ENCODE data around the gene VIPR1.
A peak's percentile ranks its signal among the peaks of the same experiment; 100 is the strongest.

VIPR1 gene

GRCh38 chr3:42518800-42519567, 16.5 kb downstream of the VIPR1 start:
- H3K27ac ChIP-seq (ENCODE audit: low read depth, low read length, poor library complexity, severe bottlenecking) = no peak overlapping the region
- H3F3A ChIP-seq (ENCODE audit: insufficient read depth, low read length) = no peaks in the 10 kb centered on the region
- no peaks in the 10 kb centered on the region for H4K20me1 ChIP-seq (ENCODE audit: insufficient read depth, low read length)
- no peaks in the 10 kb centered on the region for H3K36me3 ChIP-seq (ENCODE audit: insufficient read depth, low read length)
- no peak overlapping the region for H3K4me2 ChIP-seq (ENCODE audit: low read length)
- no peak overlapping the region for H3K4me3 ChIP-seq (ENCODE audit: low read depth, low read length, poor library complexity, severe bottlenecking)
- H3K4me1 ChIP-seq (ENCODE audit: insufficient read depth, low read length, severe bottlenecking) = no peaks in the 10 kb centered on the region
- H3K9me3 ChIP-seq (ENCODE audit: low read length) = no peaks in the 10 kb centered on the region
- H3K9ac ChIP-seq (ENCODE audit: low read length) = no peak overlapping the region
- no peaks in the 10 kb centered on the region for H3K9me2 ChIP-seq (ENCODE audit: low read depth, low read length)
- H3K79me2 ChIP-seq (ENCODE audit: insufficient read depth, low read length) = no peaks in the 10 kb centered on the region
- no peak overlapping the region for H2AFZ ChIP-seq (ENCODE audit: low read length)
- TF ChIP-seq CTCF (IDR thresholded peaks at IDR 0.05; ENCODE audit: low read length) (peak; percentile 62), EZH2 (IDR thresholded peaks at IDR 0.05; ENCODE audit: borderline replicate concordance, low read length) (no peak)
- no peaks in the 10 kb centered on the region for H3K27me3 ChIP-seq (ENCODE audit: insufficient read depth, low read length)

- Histone ChIP-seq H4K20me1 (ENCODE audit: insufficient read depth, low read length) (no peaks in the 10 kb centered on the region), H3K36me3 (ENCODE audit: insufficient read depth, low read length) (no peaks in the 10 kb centered on the region), H3K4me3 (ENCODE audit: low read depth, low read length, poor library complexity, severe bottlenecking) (no peak overlapping the region), H3F3A (ENCODE audit: insufficient read depth, low read length) (no peaks in the 10 kb centered on the region), H3K79me2 (ENCODE audit: insufficient read depth, low read length) (no peaks in the 10 kb centered on the region), H3K4me1 (ENCODE audit: insufficient read depth, low read length, severe bottlenecking) (no peaks in the 10 kb centered on the region), H2AFZ (ENCODE audit: low read length) (no peak overlapping the region), H3K27me3 (ENCODE audit: insufficient read depth, low read length) (no peaks in the 10 kb centered on the region), H3K9me3 (ENCODE audit: low read length) (no peaks in the 10 kb centered on the region), H3K9ac (ENCODE audit: low read length) (no peak overlapping the region), H3K9me2 (ENCODE audit: low read depth, low read length) (no peaks in the 10 kb centered on the region), H3K4me2 (ENCODE audit: low read length) (no peak overlapping the region), H3K27ac (ENCODE audit: low read depth, low read length, poor library complexity, severe bottlenecking) (no peak overlapping the region)
- no peak for TF ChIP-seq EZH2 (IDR thresholded peaks at IDR 0.05; ENCODE audit: borderline replicate concordance, low read length)
- no peak for TF ChIP-seq CTCF (IDR thresholded peaks at IDR 0.05; ENCODE audit: low read length)
These were observed 17.1 kb downstream of the VIPR1 start for GRCh38 chr3:42519568-42519962.

- Histone ChIP-seq H3K27me3 (ENCODE audit: insufficient read depth, low read length) (no peaks in the 10 kb centered on the region), H3K79me2 (ENCODE audit: insufficient read depth, low read length) (no peaks in the 10 kb centered on the region), H3K9ac (ENCODE audit: low read length) (no peak overlapping the region), H3K4me3 (ENCODE audit: low read depth, low read length, poor library complexity, severe bottlenecking) (no peak overlapping the region), H3K9me3 (ENCODE audit: low read length) (no peaks in the 10 kb centered on the region), H2AFZ (ENCODE audit: low read length) (no peak overlapping the region), H3K4me2 (ENCODE audit: low read length) (no peak overlapping the region), H3K27ac (ENCODE audit: low read depth, low read length, poor library complexity, severe bottlenecking) (no peak overlapping the region), H4K20me1 (ENCODE audit: insufficient read depth, low read length) (no peaks in the 10 kb centered on the region), H3K36me3 (ENCODE audit: insufficient read depth, low read length) (no peaks in the 10 kb centered on the region), H3F3A (ENCODE audit: insufficient read depth, low read length) (no peaks in the 10 kb centered on the region), H3K4me1 (ENCODE audit: insufficient read depth, low read length, severe bottlenecking) (no peaks in the 10 kb centered on the region), H3K9me2 (ENCODE audit: low read depth, low read length) (no peaks in the 10 kb centered on the region)
- no peak for TF ChIP-seq EZH2 (IDR thresholded peaks at IDR 0.05; ENCODE audit: borderline replicate concordance, low read length)
- TF ChIP-seq CTCF (IDR thresholded peaks at IDR 0.05; ENCODE audit: low read length) = no peak
These were observed 17.9 kb downstream of the VIPR1 start for GRCh38 chr3:42520336-42520735.
